ENCODE results near the gene ITGB2.
A peak's percentile ranks its signal among the peaks of the same experiment; 100 is the strongest.

The ITGB2 gene

DNA sequence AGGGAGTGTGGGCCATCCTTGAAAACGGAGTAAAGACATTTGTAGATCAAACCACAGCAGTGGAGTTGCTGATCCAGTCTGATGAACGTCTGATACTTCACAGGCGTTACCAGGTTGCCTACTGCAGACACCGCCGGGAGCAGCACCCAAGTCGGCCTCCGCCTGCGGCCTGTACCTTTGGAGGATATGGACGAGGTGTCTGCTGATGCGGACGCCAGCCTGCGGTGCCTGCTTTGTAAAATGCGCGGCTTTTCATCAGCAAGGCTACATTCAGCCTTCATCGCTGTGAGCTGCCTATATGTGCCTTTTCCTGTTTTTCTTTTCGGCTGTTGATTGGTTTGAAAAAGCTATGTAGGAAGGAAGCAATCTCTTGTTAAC is 35.1 kb upstream of the ITGB2 start:
- no peak for DNase-seq (ENCODE audit: low read depth in 1 of 2, low spot score in 1 of 2)

GRCh38 chr21:44955141-44955797 is 34.6 kb upstream of the ITGB2 start:
- DNase-seq (ENCODE audit: low read depth in 1 of 2, low spot score in 1 of 2): no peak

GRCh38 chr21:44954281-44954771 is 33.6 kb upstream of the ITGB2 start:
- DNase-seq (ENCODE audit: low read depth in 1 of 2, low spot score in 1 of 2): no peak

- no peak for DNase-seq (ENCODE audit: low read depth in 1 of 2, low spot score in 1 of 2)
These were observed 32.9 kb upstream of the ITGB2 start for GRCh38 chr21:44953628-44954021.

- no peak for DNase-seq (ENCODE audit: low read depth in 1 of 2, low spot score in 1 of 2)
These were observed 32.4 kb upstream of the ITGB2 start for GRCh38 chr21:44952929-44953627.

- DNase-seq (ENCODE audit: low read depth in 1 of 2, low spot score in 1 of 2): no peak
These were observed 31.6 kb upstream of the ITGB2 start for GRCh38 chr21:44952116-44952928.

DNA sequence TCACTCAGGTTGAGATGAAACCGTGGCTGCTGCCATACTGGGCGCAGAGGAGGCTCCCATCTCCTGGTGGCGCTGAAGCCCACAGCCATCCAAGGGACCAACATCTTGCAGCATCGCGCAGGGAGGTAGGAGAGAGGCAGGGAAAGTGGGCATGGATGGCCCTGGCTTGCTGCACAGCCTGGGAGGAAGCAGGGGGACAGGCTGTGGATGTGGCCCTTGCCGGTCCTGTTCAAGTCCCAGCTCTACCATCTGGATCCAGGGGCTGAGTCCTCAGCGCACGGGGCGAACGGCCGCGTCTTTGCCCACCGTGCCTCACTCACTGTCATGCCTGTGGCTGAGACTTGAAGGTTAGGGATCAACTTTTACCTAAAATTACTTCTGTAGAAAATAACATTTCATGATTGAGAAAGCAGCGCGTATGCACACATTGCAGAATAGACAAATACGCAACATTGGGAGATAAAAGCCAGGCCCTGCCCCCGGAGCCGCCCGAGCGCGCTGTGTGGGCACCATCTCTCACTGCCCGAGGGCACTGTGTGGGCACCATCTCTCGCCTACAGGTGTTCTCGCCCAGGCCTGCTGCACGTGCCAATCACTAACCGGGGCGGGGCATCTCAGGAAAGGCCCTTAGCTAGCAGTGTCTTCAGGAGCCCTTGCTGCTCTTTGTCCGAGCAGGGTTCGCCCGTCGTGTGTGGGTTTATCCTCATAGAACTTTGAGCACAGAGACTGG is 30.7 kb upstream of the ITGB2 start:
- no peak for DNase-seq (ENCODE audit: low read depth in 1 of 2, low spot score in 1 of 2)

DNA sequence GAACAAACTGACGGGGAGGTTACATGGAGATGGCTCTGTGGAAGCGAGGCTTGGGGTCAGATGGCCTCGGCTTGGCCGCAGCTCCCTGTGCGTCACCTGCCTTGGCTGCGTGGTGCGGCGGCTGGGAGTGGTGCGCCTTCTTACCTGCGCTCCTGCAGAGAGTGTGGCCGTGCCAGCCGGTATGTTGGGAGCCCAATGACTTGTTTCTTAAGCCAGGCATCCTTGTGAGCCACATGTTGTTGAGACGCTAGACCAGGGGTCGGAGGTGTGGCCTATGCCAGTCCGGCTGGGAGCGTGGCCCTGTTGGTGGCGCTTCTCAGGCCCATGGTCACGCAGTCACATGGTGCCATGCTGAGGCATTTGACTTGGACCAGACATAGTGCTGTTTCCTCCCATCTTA is 29.7 kb upstream of the ITGB2 start:
- no peak for DNase-seq (ENCODE audit: low read depth in 1 of 2, low spot score in 1 of 2)

DNA sequence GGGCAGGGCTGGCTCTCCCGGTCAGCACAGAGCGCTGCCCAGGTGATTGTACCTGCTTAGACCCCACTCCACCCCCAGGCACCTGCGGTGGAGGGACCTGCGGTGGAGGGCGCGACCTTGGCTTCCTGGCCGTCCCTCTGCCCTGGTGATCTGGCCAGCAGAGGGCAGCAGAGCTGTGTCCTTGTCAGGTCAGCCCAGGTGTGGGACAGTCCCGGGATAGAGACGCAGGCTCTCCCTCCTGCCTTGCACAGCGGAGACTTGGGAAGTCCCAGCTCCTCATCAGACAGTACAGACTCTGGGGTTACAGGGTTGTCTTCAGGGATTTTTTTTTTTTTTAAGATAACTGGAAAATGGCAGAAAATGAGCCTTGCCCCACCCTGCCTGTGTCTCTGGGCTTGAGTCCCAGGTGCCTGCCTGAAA is 29.1 kb upstream of the ITGB2 start:
- peak; percentile 66 to 79 for DNase-seq (ENCODE audit: low read depth in 1 of 2, low spot score in 1 of 2)

DNA sequence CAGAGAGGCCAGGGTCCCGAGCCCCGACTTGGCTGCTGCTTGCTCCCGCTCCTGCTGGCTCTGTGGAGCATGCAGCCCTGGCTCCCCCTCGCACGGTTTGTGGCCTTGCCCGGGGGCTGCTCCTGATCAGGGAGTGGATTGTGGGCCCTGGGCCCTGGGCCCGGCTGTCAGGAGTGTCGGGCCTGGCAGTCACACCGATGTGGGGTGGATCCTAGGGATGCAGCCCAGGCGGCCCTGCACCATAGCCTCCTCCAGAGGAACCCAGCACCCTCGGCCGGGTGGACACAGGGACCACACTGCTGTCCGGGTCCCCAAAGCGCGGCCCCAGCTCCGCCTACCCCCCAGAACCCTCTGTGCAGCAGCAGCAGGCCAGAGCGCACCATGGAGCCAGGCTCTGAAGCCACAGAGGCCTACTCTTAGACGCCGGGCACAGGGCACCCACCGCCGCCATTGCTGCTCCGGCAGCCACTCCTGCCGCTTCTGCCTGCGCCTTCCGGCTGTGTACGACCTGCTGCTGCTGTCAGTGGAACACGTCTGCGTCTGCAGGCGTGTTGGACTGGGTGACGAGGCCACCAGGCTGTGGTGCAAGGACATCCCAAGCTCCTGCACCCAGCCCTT is 28.6 kb upstream of the ITGB2 start:
- DNase-seq (ENCODE audit: low read depth in 1 of 2, low spot score in 1 of 2): no peak

DNA sequence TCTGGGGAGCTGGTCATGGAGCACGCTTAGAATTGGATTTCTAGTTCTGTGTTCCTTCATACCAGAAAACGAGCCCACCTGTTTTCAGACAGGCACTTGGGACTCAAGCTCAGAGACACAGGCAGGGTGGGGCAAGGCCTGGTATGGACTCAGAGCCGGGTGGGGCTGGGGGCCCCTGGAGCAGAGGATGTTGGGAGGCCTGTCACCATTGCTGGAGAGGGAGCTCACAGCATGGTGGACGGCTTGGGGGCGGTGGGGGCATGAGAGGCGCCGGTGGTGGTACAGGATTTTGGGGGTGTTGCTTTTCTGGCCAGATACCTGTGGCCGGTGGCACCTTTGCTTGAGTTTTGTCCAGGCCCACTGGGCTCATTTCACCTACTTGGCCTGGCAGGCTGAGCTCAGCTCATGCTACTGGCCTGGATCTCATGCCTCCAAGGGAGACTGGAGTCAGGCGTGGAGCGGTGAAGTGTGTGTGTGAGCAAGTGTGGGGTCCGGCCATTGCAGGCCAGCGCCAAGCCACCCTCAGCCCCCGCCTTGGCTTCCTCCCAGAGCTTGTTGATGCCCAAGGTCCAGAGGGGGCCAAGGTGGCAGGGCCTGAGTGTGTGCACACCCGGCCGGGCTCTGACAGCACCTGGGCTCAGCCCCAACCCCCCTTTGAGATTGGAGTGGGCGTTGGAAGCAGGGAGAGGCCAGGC is 27.9 kb upstream of the ITGB2 start:
- DNase-seq (ENCODE audit: low read depth in 1 of 2, low spot score in 1 of 2): no peak

DNA sequence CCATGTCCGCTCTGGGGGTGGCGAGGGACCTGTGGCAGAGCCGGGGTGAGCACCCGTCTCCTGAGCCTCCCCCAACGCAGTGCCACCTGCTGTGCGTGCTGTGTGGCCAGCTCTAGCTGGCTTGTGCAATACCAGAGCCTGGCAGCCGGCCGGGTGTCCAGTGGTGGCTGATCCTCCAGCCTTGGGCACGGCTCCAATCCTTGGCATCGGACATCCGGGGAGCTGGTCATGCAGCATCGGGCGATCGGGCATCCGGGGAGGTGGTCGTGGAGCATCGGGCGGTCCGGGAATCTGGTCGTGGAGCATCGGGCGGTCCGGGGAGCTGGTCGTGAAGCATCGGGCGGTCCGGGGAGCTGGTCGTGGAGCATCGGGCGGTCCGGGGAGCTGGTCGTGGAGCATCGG is 27.2 kb upstream of the ITGB2 start:
- no peak for DNase-seq (ENCODE audit: low read depth in 1 of 2, low spot score in 1 of 2)

DNA sequence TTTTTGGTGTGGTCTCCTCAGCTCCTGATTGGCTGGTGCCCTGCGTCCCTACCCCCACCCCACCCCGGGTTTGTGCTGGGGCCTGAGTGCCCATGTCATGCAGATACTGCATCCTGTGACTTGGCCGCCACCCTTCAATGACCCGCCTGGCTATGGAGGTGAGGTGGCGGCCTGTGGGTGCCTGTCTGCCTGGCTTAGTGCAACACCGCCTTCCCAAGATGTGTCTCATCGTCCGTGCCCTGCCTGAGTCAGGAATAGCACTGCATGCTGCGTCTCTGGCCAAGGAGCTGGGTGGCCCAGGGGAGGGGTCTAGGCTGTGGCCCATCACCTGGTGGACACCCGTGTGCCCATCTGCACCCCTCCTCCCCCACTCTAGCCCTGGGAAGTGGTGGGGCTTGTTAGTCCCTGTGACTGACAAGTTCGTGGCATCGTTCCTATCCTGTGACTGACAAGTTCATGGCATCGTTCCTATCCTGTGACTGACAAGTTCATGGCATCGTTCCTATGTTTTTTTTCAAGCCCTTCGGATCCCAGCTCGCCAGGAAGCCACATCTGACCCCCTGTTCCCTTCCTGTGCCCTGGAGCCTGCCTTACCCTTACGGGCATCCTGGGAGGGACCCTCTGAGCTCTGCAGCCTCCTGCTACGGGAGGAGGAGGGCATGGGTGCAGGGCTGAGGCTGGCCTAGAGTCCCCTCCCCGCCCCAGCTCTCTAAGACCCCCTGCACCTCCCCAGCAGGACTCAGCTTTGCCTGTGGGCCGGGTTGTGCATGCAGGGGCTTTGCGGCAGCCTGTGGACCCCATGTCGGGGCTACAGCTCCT is 26.6 kb upstream of the ITGB2 start:
- DNase-seq (ENCODE audit: low read depth in 1 of 2, low spot score in 1 of 2): no peak

DNA sequence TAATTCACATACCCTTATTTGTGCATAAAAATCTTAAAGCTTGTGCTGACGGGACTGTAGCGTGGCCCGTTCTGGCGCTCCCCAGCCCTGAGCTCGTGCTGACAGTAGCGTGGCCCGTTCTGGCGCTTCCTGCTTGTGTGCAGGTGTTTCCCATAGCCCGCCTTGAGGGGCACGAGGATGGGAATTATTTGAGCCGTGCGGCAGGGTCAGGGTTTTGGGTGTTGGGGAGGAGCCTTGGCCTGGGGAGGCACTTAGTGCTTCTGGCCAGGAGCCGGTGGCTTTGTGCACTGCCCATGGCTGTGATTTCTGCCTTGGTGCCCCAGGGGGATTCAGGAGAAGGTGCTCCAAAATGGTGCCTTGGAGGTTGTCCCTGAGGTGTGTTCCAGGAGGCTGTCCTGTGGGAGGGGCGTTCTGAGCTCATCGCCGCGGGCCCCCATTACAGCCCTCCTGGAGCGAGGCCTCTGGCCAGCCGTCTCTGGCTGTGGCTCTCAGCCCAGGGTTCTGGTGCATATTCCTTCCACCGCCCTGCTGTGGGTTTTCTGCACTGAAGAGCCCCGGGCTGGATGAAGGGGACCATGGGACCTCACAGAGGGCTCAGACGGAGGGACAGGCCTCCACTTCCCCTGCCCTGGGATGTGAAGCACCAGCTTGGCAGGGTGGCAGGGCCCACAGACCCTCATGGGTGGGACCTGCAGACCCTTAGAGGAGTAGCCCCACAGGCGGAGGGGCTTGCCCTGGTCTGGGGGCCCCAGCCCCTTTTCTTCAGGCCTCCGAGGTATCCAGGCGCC is 25.7 kb upstream of the ITGB2 start:
- no peak for DNase-seq (ENCODE audit: low read depth in 1 of 2, low spot score in 1 of 2)

DNA sequence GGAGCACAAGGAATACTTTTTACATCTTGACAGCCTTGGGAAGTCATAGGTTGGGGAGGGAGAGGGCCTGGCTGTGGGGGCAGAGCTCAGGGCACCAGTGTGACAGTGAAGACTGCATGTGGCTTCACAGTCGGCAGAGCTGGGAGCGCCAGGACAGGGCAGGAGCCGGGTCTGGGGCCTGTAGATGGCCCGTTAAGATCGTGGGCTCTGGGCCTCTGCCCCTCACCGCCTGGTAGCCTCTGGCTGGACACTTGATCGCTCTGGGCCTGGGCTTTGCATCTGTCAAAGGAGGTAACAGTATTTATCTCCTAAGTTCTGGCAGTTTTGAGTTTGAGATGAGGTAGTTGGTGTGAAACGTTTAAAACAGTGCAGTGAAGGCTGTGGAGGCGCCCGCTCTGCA is 23.9 kb upstream of the ITGB2 start:
- no peak for DNase-seq (ENCODE audit: low read depth in 1 of 2, low spot score in 1 of 2)

DNA sequence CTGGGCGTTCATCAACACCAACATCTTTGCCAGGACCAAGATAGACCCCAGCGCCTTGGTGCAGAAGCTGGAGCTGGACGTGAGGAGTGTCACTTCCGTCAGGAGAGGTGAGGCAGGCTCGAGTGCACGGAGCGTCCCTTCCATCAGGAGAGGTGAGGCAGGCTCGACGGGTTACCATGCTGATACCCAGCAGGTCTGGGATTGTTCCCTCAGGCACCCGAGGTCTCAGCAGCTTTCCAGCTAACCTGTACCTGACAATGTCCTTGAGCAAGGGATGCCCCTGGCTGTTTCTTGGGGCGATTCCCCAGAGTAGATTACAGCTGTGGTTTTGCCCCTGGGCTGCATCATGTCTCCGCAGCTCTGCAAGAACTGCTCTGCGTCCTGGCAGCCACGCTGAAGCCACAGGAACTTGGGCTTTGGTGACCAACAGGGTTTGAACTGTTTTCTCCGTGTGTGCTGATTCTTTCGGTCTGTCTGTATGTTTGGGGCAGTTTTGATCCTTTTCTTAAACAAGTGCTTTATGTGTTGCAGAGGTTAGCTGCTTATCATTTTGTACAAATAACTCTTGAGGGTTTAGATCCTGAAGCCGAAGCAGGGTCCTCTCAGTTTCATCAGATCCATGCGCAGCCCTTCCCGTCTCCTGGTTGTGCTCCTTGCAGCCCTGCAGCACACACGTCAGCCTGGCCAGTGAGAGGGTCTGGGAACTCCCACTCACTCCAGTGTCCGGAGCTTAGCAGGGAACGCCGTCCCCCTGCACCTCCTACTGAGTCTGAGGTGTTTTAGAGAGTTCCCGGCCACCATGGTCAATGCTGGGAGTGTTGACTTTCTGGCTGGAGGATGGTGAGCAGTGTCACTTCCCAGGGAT is 23.2 kb upstream of the ITGB2 start:
- no peak for DNase-seq (ENCODE audit: low read depth in 1 of 2, low spot score in 1 of 2)

DNA sequence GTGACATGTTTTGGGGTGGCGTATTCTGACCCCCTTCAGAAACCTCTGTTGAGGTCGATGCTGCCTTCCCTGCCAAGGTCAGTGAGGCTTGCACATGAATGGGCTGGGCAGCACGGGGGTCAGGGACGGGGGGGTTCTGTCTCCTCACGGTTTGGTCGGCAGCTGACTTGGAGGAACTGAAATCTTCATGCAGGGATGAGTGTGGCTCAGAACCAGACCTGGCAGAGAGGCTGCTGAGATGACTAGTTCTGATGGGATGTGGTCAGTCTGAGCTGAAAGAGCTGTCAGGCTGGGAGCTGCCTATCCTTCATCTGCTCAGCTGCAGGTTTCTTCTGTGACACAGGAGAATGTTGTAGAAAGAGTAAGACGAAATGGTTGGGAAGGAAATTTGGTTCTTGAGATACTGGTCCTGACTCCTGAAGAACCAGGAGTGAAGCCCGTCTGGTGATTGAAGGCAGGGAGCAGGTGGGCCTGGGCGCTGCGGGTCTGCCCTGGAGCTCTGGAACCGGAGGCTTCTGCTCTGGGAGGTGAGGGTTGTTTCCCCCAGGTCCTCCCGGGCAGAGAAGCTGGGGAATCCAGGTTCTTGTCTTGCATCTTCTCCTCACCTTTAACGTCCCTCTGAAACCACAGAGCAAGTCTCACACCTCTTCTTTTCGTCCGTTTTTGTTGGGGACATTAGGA is 22.4 kb upstream of the ITGB2 start:
- DNase-seq (ENCODE audit: low read depth in 1 of 2, low spot score in 1 of 2): no peak

Measured in activated T-helper 1 cell treated with anti-CD3 and anti-CD28 coated beads, Interleukin-2, amount 50 U/mL, for 16 hours (primary cell).